MCF 10A (cell line): ENCODE results near the gene NME5. TPM values are rescaled to one million over a fixed set of nuclear protein-coding genes. Genes with fewer than 3 reads are reported as not detected.
"Not testable (repeated sequence)": the region's sequence is repeated elsewhere in the genome, so short reads cannot be mapped to it uniquely, and the experiment has no call there.

Source experiments
- BruUV-seq: library from RNA; stranded (reverse); fragments of 400-500 nt; replicated peaks from 2 replicates; lab custom pipeline; 2021; lab: Mats Ljungman, UMichigan
- CTCF ChIA-PET: fragments of 300-600 bp; sonication (Branson Sonifier 250); formaldehyde crosslinking; extraction: SDS; loops from one replicate; lab custom pipeline; 2021; ENCODE audit warnings: antibody characterized with exemption, inconsistent platforms; lab: Yijun Ruan, JAX
- POLR2A ChIA-PET: fragments of 300-600, 350-650 bp; sonication (Branson Sonifier 250); formaldehyde crosslinking; extraction: SDS; loops from one replicate; lab custom pipeline; 2020; ENCODE audit warnings: antibody characterized with exemption, inconsistent platforms; lab: Yijun Ruan, JAX
- DNase-seq: peaks from one replicate; pipeline ENCODE4 v3.0.0-alpha.2; 2018; ENCODE audit not compliant: unreplicated experiment
- H3K27ac Mint-ChIP-seq: one replicate; pipeline ENCODE4 v1.8.0; 2022; ENCODE audit warnings: mild to moderate bottlenecking, low read depth, mixed read lengths; ENCODE audit not compliant: unreplicated experiment
- H3K27me3 Mint-ChIP-seq: one replicate; pipeline ENCODE4 v1.8.0; 2022; ENCODE audit warnings: mixed read lengths; ENCODE audit not compliant: insufficient read depth, unreplicated experiment
- H3K36me3 Mint-ChIP-seq: one replicate; pipeline ENCODE4 v1.8.0; 2022; ENCODE audit warnings: mild to moderate bottlenecking, moderate library complexity, mixed read lengths; ENCODE audit not compliant: insufficient read depth, unreplicated experiment
- H3K4me1 Mint-ChIP-seq: one replicate; pipeline ENCODE4 v1.8.0; 2022; ENCODE audit warnings: mixed read lengths; ENCODE audit not compliant: insufficient read depth, unreplicated experiment
- H3K4me3 Mint-ChIP-seq: one replicate; pipeline ENCODE4 v1.8.0; 2022; ENCODE audit warnings: mild to moderate bottlenecking, moderate library complexity, mixed read lengths; ENCODE audit not compliant: unreplicated experiment
- H3K9me3 Mint-ChIP-seq: one replicate; pipeline ENCODE4 v1.8.0; 2022; ENCODE audit warnings: mixed read lengths; ENCODE audit not compliant: unreplicated experiment
- CTCF ChIP-seq: fragments of 200-600 bp; IDR thresholded peaks from one replicate; pipeline ENCODE4 v1.8.0; 2022; ENCODE audit warnings: antibody characterized with exemption, mild to moderate bottlenecking; ENCODE audit not compliant: unreplicated experiment
- intact Hi-C: fragments of 100-400 bp; cut with micrococcal nuclease; formaldehyde crosslinking; loops from 2 replicates; pipeline ENCODE4 v1.14.1; 2022
- total RNA-seq: library from RNA; stranded (reverse); gene quantifications from 2 replicates; pipeline ENCODE4 v1.2.3, GENCODE V29; 2022

The NME5 gene
- total RNA-seq, 1 experiment from 2014 or later: not detected

DNA sequence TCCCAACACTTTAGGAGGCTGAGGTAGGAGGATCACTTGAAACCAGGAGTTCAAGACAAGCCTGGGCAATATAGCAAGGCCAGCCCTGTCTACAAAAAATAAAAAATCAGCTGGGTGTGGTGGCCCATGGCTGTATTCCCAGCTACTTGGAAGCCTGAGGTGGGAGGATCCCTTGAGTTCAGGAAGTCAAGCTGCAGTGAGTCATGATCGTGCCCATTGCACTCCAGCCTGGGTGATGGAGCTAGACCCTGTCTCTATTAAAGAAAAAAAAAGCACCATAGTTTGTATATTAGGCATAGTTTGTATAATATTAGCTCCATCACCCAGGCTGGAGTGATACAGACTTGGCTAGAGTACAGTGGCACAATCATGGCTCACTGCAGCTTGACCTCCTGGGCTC lies 9.6 kb upstream of the NME5 start:
- BruUV-seq: no TSS peak
- Mint-ChIP-seq H3K4me1 (no peaks in the 10 kb centered on the region), H3K27ac (no peak overlapping the region), H3K9me3 (no peaks in the 10 kb centered on the region), H3K27me3 (no peaks in the 10 kb centered on the region), H3K36me3 (no peaks in the 10 kb centered on the region), H3K4me3 (no peak overlapping the region)
- POLR2A ChIA-PET: interaction anchor here (0.9 to 3.9 kb wide), 4 partner anchors 10 to 394 kb away, joined by 3 to 30 read pairs (median 5); partner anchors contain the start of genes BRD8, KIF20A and NME5
- CTCF ChIA-PET: interaction anchor here (0.6 to 5.3 kb wide), 16 partner anchors 10 to 625 kb away, joined by 3 to 27 read pairs (median 3); no protein-coding TSS in a partner anchor
- DNase-seq: peak; percentile 94
- intact Hi-C loops: no loop called here
- TF ChIP-seq CTCF: no peak

DNA sequence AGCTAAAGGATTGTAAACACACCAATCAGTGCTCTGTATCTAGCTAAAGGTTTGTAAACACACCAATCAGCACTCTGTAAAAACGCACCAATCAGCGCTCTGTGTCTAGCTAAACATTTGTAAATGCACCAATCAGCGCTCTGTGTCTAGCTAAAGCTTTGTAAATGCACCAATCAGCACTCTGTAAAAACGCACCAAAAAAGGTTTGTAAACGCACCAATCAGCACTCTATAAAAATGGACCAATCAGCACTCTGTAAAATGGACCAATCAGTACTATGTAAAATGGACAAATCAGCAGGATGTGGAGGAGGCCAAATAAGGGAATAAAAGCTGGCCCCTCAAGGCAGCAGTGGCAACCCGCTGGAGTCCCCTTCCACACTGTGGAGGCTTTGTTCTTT lies 4.3 kb upstream of the NME5 start:
- CTCF ChIA-PET: interaction anchor here (1.1 to 7.3 kb wide), 6 partner anchors 10 to 364 kb away, joined by 3 to 46 read pairs (median 10); no protein-coding TSS in a partner anchor
- DNase-seq, H3K36me3 Mint-ChIP-seq, H3K9me3 Mint-ChIP-seq, H3K27ac Mint-ChIP-seq, H3K4me3 Mint-ChIP-seq, H3K27me3 Mint-ChIP-seq, intact Hi-C loops, H3K4me1 Mint-ChIP-seq, BruUV-seq: not testable (repeated sequence)
- POLR2A ChIA-PET: interaction anchor here (0.6 to 1.3 kb wide), 4 partner anchors 9 to 487 kb away, joined by 3 to 4 read pairs (median 4); no protein-coding TSS in a partner anchor

DNA sequence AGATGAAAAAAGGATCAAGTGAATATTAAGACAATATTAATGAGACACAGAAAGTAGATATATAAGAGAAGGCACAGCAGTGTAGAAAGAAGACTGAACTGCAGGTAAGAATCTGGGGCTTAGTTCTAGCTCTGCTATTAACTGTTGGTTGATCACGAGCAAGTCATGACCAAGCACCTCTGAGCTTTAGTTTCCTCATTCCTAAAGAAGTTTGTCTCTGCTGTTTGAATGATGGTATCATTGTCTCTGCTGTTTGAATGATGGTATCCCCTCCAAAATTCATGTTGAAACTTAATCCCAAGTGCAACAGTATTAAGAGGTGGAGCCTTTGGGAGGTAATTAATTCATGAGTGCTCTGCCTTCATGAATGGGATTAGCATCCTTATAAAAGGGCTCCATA lies 2.5 kb upstream of the NME5 start:
- Mint-ChIP-seq H3K27me3 (no peaks in the 10 kb centered on the region), H3K9me3 (no peaks in the 10 kb centered on the region), H3K27ac (no peak overlapping the region), H3K4me1 (no peaks in the 10 kb centered on the region), H3K36me3 (no peaks in the 10 kb centered on the region), H3K4me3 (no peak overlapping the region)
- CTCF ChIA-PET: interaction anchor here (0.6 to 7.3 kb wide), 6 partner anchors 8 to 406 kb away, joined by 3 to 46 read pairs (median 4); no protein-coding TSS in a partner anchor
- POLR2A ChIA-PET: no interaction called here
- intact Hi-C loops: no loop called here
- no peak for TF ChIP-seq CTCF
- DNase-seq: no peak
- BruUV-seq: no TSS peak

- H3K27me3 Mint-ChIP-seq: no peaks in the 10 kb centered on the region
- intact Hi-C loops: no loop called here
- POLR2A ChIA-PET: interaction anchor here (0.6 to 2.1 kb wide), 4 partner anchors 38 to 302 kb away, joined by 4 to 8 read pairs (median 4); partner anchors contain the start of genes BRD8, FAM13B and WNT8A
Observed at GRCh38 chr5:138140268-138140667, 1.0 kb upstream of the NME5 start.

More at GRCh38 chr5:138140268-138140667, 1.0 kb upstream of the NME5 start:
- no peak for TF ChIP-seq CTCF
- Mint-ChIP-seq H3K4me1 (no peaks in the 10 kb centered on the region), H3K27ac (no peak overlapping the region), H3K4me3 (no peak overlapping the region), H3K9me3 (no peaks in the 10 kb centered on the region), H3K36me3 (no peaks in the 10 kb centered on the region)
- CTCF ChIA-PET: interaction anchor here (0.6 to 7.3 kb wide), 8 partner anchors 10 to 461 kb away, joined by 3 to 46 read pairs (median 4); no protein-coding TSS in a partner anchor
- DNase-seq: no peak
- no TSS peak for BruUV-seq
